Measurements from ENCODE around the gene SBF2.
"Not testable (repeated sequence)": the region's sequence is repeated elsewhere in the genome, so short reads cannot be mapped to it uniquely, and the experiment has no call there.

Gene SBF2

DNA sequence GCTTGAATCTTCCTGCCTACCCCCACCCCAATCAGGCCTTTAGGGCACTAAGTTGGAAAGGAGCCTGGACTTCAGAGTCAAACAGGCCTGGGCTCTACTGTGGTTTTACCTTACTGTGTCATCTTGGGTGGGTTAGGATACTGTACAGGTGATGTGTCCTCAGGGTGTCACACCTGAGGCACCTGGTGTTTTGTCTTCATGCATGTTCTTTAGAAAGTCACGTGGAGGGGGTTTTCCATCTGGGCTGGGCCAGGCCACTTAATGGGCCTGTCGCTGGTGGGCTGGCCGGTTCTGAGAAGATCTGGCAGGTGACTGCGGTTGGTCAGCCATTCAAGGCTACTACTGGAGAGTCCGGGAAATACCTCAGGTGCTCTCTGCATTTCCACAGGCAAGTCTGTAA, 537.6 kb downstream of the SBF2 start:
- no peak for DNase-seq

DNA sequence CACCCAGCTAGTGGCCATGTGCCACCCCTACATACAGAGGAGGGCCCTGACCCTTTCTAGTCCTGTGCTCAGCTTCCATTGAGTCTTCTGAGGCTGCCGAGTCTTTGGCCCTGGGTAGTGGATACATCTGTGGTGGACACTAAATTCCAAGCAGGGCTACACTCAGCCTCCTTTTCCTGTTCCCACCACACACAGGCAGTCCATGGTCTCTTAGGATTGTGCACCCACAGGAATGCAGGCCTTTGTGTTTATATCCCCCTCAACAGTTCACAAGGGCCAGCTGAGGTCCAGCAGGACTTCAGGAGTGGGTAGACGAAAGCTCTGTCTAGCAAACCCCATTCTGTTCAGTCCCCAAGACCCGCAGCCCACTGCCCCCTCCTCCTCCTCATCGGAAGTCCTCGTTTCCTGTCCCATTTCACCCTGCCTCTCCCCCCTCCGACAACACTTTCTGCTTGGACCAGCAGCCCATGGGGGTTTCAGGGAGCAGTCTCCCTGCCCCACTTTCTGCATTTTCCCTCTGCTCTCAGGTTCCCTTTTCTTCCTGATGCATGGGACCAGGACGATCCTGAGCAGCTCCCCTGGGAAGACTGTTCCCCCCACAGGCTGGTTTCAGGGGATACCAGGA, 538.3 kb downstream of the SBF2 start:
- no peak for DNase-seq

DNA sequence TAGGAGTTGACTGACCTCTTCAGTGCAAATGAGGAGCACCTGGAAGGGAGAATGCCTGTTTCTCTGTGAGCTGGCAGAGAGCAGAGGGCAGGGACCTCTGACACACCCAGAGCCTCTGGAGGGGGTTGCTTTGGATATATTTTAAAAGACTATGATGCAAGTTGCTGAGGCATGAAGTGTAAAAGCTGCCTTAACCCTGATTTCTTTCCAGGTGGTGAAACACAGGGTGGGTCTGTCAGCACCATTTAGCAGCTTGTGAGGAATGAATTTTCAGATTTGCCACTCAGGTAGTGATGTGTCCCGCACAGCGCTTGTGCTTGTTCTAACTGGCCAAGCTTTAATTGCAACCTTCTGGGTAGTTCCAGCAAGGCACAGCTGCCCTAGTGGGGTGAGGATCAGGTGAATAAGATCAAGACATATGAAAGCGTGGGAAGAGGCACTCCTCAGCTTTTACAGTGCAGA, 540.0 kb downstream of the SBF2 start:
- DNase-seq: peak in 5 of 56 donors; percentile 10 to 24 (median 13)

DNA sequence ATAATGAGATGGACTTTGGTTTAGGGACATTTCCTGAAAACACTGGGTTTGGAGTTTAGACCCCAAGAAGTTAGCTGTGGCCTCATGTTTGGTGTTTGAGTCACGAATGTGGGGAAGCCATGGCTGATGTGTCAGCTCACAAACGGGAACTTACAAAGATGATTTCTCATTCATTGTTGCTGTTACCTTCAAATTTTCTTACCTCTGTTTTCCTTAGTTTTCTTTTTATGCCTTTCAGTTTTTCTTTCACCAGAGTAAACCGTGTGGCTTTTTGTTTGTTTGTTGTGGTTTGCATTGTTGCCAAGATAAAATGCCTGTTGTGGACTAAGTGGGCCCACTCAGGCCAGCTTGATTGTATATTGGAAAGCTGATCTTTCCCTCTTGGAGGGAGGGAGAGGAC, 541.0 kb downstream of the SBF2 start:
- no peak for DNase-seq

DNA sequence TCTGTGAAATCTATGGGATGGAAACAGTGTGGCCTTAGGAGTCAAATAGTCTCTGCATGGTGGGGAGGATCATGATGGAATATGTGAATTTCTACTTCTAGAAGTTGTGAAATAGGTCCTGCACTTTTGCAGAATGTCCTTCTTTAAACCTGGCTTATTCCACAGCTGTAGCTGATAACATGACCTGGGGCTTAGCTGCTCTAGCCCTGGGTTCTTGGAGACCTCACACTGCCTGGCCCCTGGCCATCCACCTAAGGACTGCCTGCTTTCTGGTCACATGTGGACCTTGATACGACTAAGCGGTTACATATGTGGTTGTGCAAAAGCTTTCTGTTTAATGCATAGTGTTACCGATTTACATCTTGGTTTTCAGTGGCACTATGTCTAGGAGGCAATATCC, 541.9 kb downstream of the SBF2 start:
- DNase-seq: no peak

DNA sequence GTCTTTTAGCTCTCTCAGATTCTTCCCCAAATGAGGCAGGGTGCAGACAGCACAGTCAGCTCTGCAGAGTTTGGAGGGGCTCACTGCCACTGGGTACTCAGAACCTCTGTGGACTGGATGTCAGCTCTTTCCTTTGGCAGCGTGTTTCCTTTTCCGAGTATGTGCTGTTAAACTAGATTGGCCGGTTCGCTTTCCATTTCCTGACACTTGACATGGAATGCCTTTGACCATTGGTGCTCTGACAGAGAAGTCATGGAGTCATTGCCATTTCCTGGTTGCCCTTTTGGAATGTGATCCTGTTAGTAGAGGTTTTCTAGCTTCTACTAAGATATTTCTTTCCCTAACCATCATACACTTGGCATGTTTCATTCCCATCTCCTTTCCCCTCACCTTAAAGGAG, 543.5 kb downstream of the SBF2 start:
- DNase-seq: no peak

DNA sequence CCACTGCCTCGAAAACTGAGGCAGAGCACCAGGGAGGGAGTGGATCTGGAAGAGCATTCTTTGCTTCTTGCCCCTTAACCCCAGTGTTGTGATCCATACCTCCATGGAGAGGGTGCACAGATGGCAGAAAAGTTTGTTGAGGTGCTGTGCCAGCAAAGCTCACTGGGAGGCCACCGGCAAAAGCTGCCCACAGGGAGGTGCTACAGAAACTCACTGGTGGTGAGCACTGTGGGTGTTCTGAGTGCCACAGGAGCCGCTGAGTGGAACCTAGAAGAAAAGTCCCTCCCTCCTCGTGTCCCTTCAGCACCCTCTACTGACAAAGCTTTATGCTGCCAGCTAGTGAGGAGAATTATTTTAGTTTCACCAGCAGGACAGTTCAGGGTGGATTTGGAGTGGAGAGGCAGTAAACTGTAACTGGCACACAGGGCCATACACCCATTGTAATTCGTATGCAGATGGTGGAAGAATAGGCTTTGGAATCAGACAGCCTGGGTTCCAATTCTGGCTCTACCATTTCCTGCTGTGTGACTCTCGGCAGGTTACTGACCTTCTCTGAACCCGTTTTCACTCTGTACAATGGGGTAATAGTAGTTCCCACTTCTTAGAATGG, 545.6 kb downstream of the SBF2 start:
- peak in 37 of 56 donors; percentile 8 to 66 (median 39) for DNase-seq

DNA sequence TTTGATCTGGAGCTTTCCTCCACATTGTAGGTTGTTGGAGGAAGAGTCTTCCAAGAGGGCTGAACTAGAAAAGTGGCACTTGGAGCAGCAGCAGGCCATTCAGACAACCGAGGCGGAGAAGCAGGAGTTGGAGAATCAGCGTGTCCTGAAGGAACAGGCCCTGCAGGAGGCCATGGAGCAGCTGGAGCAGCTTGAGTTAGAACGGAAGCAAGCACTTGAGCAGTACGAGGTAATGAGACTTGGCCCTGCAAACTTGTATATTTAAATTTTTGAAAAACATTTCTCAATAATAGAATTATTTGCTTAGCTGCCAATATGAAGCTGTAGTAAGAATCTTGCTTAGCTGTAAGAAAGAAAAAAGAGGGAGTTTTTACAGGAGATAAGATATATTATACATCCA, 546.2 kb downstream of the SBF2 start:
- no peak for DNase-seq

DNA sequence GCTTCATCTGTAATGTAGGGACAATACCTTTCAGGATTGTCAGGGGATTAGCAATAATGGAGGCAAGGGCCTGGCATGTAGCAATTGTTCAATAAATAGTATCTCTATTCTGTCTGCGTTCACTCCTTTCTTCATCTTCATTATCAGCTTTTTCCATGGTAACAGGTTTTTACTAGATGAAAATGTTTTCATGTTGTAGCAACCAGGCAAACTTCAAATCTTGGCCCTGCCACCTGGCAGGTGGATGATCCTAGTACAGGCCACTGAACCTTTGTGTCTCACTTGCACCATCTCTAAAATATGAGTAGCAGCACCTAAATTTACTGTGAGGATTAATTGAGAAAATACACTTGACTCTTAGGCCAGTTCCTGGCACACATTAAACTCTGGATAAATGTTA, 546.8 kb downstream of the SBF2 start:
- no peak for DNase-seq

DNA sequence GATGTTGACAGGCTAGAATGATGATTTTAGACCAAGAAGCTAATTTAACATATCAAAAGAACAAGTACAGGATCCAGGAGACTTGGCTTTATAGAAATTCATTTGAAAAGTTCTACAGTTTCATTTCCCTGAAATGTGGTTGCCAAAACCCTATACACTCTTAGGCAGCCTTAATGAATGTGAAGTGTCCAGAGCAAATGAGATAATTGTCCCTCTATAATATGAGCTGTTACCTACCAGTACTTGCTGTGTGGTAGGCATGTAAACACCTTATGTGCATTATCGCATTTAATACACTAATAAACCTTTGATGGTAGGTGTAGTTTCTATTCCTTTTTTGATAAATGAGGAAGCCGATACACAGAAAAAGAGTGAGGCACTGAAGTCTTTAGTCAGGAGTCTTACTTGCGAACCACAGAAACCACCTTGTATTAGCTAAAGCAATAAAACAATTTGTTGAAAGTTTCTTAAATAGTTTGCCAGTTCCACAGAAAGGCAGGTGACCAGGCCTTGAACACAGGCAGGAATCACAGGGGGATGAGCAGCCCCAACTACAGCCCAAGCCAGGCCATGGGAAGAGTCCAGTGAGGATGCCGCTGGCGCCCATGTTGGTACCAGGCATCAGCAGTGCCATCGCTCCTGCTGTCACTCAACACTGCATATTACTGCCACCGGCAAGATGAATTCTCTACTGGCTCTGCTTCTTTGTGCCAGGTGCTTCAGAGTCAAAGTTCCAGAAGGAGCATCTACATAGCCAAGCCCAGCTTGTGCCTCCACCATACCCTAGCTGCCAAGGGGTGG, 548.4 kb downstream of the SBF2 start:
- DNase-seq: no peak

DNA sequence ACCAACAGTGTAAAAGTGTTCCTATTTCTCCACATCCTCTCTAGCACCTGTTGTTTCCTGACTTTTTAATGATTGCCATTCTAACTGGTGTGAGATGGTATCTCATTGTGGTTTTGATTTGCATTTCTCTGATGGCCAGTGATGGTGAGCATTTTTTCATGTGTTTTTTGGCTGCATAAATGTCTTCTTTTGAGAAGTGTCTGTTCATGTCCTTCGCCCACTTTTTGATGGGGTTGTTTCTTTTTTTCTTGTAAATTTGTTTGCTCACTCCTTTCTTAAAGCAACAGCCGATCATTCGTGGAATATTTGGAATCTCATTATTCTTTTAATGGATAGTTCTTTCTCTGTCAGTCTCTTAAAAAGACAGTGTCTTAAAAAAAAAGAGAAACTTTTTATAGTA, 550.5 kb downstream of the SBF2 start:
- DNase-seq: not testable (repeated sequence)

DNA sequence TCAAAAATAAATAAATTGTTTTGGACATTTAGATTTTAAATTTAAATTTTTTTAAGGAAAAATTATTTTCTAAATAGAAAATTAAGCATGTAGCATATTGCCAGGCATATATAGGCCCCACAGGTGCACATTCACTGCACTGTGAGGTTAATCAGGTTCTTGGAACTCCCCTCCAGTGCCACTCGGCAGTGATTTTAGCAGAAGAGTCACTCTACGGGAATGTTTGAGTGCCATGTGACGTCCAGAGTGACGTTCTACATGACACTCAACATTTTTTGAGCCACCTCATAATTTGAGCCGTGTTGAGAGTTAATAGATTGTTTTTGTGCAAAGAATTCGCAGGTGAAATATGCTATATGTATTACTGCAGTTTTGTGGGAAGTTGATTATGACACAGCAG, 552.8 kb downstream of the SBF2 start:
- no peak for DNase-seq

DNA sequence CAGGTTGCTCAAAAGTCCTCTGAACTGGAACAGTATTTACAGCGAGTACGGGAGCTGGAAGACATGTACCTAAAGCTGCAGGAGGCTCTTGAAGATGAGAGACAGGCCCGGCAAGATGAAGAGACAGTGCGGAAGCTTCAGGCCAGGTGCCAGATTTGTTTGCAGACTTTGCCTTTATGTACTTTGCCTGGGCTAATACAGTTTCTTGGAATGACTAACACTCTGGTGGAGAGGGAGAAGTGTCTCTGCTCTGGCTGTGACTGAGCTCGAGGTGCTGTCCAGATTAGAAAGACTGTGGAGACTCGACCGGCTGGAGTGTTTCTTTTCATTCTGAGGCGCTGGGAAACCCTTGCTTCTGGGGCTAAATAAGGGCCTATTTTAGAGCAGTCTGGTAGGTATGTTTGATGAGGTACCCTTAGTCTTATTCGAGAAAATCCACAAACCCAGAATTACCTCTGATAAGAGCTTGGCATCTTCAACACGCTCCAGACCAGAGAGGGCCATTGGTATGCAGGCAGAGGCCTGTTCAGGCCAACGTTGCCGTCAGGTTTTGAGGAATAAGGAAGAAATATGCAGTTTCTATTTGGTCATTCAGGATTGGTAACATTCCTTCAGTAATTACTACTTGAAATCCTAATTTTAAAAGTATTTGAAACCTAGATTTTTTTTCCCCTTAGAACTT, 553.7 kb downstream of the SBF2 start:
- DNase-seq: no peak

DNA sequence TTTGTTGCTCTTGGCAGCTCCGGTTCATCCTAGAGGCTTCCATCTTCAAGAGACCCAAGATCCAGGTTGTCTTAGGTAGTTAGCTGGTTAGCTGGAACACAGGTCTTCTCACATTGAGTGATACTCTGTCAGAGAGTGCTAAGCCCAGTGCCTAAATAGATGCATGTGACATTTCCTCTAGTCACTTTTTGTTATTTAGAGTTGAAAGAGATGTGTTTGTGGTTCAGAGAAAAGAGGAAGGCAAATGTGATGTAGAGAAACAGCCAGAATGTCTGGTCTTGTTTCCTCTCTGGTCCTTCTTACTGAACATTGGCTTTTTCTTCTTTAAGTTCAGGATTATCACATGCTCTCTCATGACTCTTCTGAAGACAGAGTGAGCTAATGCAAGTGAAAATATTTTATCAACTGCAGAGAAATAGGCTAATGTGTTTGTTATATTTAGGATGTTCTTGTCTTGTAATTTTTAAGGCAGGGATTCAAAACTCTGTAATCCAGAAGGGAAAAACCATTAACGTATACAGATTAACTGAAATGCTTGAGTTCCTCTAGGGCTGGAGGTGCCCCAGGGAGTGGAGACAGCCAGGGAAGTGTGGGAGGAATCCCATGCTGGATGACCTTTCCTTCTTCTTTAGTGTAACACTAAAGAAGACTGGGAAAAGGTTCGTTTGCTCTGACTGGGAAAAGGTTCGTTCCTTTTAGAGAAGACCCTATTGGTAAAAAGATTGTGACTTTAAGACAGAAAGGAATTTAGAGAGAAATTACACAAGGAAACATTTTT, 554.7 kb downstream of the SBF2 start:
- no peak for DNase-seq

DNA sequence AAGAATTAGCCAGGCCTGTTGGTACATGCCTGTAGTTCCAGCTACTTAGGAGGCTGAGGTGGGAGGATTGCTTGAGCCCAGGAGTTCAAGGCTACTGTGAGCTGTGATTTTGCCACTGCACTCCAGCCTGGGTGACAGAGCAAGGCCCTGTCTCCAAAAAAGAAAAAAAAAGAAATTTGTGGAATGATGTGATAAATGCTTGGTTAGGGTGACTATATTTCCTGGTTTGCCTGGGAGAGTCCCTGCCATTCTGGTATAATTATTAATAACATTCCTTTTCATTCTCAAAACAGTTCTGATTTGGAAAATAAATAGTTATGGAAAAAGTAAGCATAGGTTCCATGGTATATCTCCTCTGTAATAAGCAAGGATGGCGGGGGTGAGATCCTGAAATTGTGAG, 555.3 kb downstream of the SBF2 start:
- DNase-seq: no peak

DNA sequence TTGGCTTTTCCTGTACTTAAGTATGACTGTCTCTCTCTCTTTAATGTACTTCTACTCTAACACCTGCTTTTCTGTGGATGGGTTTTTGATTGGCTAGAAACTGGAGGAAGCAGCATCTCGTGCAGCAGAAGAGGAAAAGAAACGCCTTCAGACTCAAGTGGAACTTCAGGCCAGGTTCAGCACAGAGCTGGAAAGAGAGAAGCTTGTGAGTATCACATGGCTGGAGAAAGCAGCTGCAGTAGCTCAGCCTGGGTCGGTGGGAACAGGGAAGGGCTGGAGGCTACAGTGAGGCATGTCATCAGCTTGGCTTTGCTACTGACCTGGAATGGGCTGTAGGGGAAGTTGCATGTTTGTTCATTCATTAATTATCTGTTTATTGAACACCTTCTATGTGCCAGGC, 555.9 kb downstream of the SBF2 start:
- peak in 6 of 56 donors; percentile 11 to 31 (median 15) for DNase-seq

DNA sequence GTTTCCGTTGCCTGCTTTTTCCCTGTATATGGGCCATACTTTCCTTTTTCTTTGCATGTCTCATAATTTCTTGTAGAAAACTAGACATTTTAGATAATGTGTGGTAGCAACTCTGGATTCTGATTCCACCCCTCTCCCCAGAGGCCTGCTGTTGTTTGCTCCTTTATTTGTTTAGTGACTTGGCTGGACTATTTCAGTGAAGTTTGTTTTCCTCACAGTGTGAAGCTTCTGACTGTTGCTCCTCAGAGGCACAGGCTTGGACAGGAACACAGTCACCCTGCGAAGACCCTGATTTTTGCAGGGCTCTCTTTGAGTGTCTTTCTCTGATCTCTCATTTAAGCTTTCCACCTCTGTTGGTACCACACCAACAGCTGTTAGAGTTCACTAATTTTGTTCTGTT, 557.7 kb downstream of the SBF2 start:
- no peak for DNase-seq

DNA sequence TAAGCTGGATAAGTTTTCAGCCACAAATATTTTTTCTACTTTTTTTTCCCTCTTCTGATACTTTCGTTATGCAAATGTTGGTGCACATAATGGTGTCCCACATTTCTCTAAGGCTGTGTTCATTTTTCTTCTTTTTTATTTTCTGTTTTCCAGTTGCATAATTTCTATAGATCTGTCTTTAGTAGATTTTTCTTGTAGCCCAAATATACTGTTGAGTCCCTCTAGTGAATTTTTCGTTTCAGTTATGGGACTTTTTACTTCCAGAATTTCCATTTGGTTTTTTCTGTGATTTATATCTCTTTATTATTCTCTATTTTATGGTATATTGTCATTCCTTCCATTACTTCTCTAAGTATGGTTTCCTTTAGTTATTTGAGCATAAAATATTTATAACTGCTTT, 558.1 kb downstream of the SBF2 start:
- DNase-seq: no peak

DNA sequence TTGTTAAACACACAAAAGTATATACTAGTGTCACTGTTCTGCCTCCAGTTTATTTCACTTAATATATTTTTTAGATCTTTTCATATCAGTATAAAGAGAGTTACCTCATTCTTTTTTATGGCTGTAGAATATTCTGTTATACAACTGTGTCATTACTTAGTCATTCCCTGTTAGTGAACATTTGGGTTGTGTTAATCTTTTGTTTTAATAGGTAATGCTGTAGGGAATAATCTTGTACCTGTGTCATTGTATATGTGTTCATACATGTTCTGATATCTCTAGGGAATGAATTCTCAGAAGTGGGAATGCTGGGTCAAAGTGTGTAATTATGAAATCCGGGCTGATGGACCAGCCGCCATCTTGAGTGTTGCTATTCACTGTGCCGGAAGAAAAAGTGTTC, 558.8 kb downstream of the SBF2 start:
- DNase-seq: no peak

DNA sequence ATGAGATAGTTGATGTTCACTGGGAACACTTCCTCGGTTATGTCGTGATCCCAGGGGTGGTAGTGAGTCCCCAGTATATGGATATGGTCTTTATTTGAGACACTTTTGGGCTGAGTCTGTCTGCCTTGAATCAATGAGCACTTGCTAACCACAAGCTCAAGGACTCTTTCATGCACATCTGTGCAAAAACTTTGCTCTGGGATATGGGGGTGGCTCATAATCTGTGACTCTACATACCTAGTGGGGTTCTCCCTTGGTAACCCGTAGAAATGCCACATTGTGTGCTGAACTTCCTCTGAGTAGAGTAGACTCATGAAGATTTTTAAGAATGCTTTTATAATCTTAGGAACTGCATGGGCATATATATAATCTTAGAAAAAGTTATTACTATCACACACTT, 560.8 kb downstream of the SBF2 start:
- DNase-seq: no peak

DNA sequence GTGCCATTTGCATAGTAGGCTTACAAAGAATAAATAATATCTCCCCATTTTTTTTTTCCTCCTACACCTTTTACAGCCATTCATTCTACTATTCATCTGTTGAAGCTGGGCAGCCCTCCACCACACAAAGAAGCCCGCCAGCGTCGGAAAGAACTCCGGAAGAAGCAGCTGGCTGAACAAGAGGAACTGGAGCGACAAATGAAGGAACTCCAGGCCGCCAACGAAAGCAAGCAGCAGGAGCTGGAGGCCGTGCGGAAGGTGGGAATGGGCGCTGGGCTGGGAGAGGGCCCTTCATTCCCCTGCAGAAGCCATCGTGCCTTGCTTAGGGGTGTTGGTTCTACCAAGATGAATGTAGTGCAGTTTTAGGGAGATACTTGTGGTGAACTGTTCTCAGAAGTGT, 561.6 kb downstream of the SBF2 start:
- peak in 4 of 56 donors; percentile 10 to 36 (median 22) for DNase-seq

All from nucleus accumbens (tissue), 56 donors.